EL (cell line): ENCODE measurements around the gene DMAC1.

ENCODE experiments used
- DNase-seq: peaks from one replicate; pipeline ENCODE4 v3.0.0-alpha.2; 2016

Gene DMAC1

GRCh38 chr9:7782400-7783120 lies 17.0 kb downstream of the DMAC1 start:
- DNase-seq = no peak

GRCh38 chr9:7780261-7780988 lies 19.2 kb downstream of the DMAC1 start:
- DNase-seq = peak; percentile 52

GRCh38 chr9:7778851-7779600 lies 20.6 kb downstream of the DMAC1 start:
- no peak for DNase-seq

GRCh38 chr9:7777771-7778170 lies 21.8 kb downstream of the DMAC1 start:
- DNase-seq = no peak

GRCh38 chr9:7770111-7770510 lies 29.5 kb downstream of the DMAC1 start:
- DNase-seq = no peak

GRCh38 chr9:7762600-7762999 lies 37.0 kb downstream of the DMAC1 start:
- no peak for DNase-seq

GRCh38 chr9:7760014-7760415 lies 39.6 kb downstream of the DMAC1 start:
- no peak for DNase-seq

GRCh38 chr9:7756088-7756487 lies 43.5 kb downstream of the DMAC1 start:
- DNase-seq = no peak

GRCh38 chr9:7752481-7752880 lies 47.1 kb downstream of the DMAC1 start:
- no peak for DNase-seq
